ENCODE results near the gene GPC1. TPM values are rescaled to one million over a fixed set of nuclear protein-coding genes. Genes with fewer than 3 reads are reported as not detected.

The GPC1 gene
- polyA plus RNA-seq, 1 donor, result 16.3 TPM

- no CpG with 5 or more reads among the region's 43 CpGs for WGBS (ENCODE audit: insufficient coverage, low lambda C conversion rate)
- Histone ChIP-seq H3K4me3 (ENCODE audit: low read length) (no peak overlapping the region), H3K27me3 (ENCODE audit: control insufficient read depth, insufficient read depth, low read length) (no peaks in the 10 kb centered on the region), H3K36me3 (ENCODE audit: control insufficient read depth, insufficient read depth, low read length) (peaks cover 7% of the 10 kb centered on the region), H3K4me1 (ENCODE audit: control insufficient read depth, insufficient read depth, low read length) (no peaks in the 10 kb centered on the region), H3K27ac (ENCODE audit: low read length) (no peak overlapping the region), H3K9me3 (ENCODE audit: control insufficient read depth, low read depth, low read length) (peaks cover 2% of the 10 kb centered on the region)
- no peak for DNase-seq
Observed at GRCh38 chr2:240464514-240465241, 29.2 kb downstream of the GPC1 start.

GRCh38 chr2:240465268-240465764 is 29.9 kb downstream of the GPC1 start:
- H3K27me3 ChIP-seq (ENCODE audit: control insufficient read depth, insufficient read depth, low read length), result no peaks in the 10 kb centered on the region

DNA sequence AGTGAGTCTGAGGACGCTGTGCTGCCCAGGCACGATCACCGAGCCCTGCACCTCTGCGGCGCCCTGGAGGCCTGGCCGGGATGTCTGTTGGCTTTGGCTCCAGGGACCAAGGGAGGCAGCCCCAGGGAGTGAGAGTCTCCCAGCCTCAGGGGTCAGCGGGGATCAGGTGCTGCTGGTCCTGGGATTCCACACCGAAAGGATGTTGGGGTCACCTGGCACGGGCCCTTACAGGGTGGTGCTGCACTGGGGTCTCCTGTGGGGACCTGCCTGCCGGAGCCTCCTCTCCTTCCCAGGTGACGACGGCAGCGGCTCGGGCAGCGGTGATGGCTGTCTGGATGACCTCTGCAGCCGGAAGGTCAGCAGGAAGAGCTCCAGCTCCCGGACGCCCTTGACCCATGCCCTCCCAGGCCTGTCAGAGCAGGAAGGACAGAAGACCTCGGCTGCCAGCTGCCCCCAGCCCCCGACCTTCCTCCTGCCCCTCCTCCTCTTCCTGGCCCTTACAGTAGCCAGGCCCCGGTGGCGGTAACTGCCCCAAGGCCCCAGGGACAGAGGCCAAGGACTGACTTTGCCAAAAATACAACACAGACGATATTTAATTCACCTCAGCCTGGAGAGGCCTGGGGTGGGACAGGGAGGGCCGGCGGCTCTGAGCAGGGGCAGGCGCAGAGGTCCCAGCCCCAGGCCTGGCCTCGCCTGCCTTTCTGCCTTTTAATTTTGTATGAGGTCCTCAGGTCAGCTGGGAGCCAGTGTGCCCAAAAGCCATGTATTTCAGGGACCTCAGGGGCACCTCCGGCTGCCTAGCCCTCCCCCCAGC is 30.5 kb downstream of the GPC1 start:
- no peaks in the 10 kb centered on the region for H3K4me1 ChIP-seq (ENCODE audit: control insufficient read depth, insufficient read depth, low read length)
- no peak overlapping the region for H3K27ac ChIP-seq (ENCODE audit: low read length)
- no CpG with 5 or more reads among the region's 28 CpGs for WGBS (ENCODE audit: insufficient coverage, low lambda C conversion rate)
- H3K27me3 ChIP-seq (ENCODE audit: control insufficient read depth, insufficient read depth, low read length), result no peaks in the 10 kb centered on the region
- peaks cover 7% of the 10 kb centered on the region for H3K36me3 ChIP-seq (ENCODE audit: control insufficient read depth, insufficient read depth, low read length)
- H3K9me3 ChIP-seq (ENCODE audit: control insufficient read depth, low read depth, low read length), result peaks cover 2% of the 10 kb centered on the region
- DNase-seq, result no peak
- H3K4me3 ChIP-seq (ENCODE audit: low read length), result no peak overlapping the region

More at GRCh38 chr2:240465268-240465764, 29.9 kb downstream of the GPC1 start:
- Histone ChIP-seq H3K4me3 (ENCODE audit: low read length) (no peak overlapping the region), H3K9me3 (ENCODE audit: control insufficient read depth, low read depth, low read length) (peaks cover 2% of the 10 kb centered on the region), H3K4me1 (ENCODE audit: control insufficient read depth, insufficient read depth, low read length) (no peaks in the 10 kb centered on the region), H3K27ac (ENCODE audit: low read length) (no peak overlapping the region), H3K36me3 (ENCODE audit: control insufficient read depth, insufficient read depth, low read length) (peaks cover 7% of the 10 kb centered on the region)
- no CpG with 5 or more reads among the region's 22 CpGs for WGBS (ENCODE audit: insufficient coverage, low lambda C conversion rate)
- DNase-seq, result no peak

- Histone ChIP-seq H3K9me3 (ENCODE audit: control insufficient read depth, low read depth, low read length) (peaks cover 2% of the 10 kb centered on the region), H3K27me3 (ENCODE audit: control insufficient read depth, insufficient read depth, low read length) (no peaks in the 10 kb centered on the region), H3K36me3 (ENCODE audit: control insufficient read depth, insufficient read depth, low read length) (peaks cover 7% of the 10 kb centered on the region), H3K4me1 (ENCODE audit: control insufficient read depth, insufficient read depth, low read length) (no peaks in the 10 kb centered on the region), H3K4me3 (ENCODE audit: low read length) (no peak overlapping the region), H3K27ac (ENCODE audit: low read length) (no peak overlapping the region)
- no peak for DNase-seq
- WGBS (ENCODE audit: insufficient coverage, low lambda C conversion rate), result no CpG with 5 or more reads among the region's 19 CpGs
Observed at GRCh38 chr2:240466579-240467148, 31.2 kb downstream of the GPC1 start.

DNA sequence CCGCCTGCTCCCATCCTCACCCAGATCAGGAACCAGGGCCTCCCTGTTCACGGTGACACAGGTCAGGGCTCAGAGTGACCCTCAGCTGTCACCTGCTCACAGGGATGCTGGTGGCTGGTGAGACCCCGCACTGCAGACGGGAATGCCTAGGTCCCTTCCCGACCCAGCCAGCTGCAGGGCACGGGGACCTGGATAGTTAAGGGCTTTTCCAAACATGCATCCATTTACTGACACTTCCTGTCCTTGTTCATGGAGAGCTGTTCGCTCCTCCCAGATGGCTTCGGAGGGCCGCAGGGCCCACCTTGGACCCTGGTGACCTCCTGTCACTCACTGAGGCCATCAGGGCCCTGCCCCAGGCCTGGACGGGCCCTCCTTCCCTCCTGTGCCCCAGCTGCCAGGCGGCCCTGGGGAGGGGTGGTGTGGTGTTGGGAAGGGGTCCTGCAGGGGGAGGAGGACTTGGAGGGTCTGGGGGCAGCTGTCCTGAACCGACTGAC is 31.7 kb downstream of the GPC1 start:
- DNase-seq, result no peak
- no CpG with 5 or more reads among the region's 12 CpGs for WGBS (ENCODE audit: insufficient coverage, low lambda C conversion rate)
- Histone ChIP-seq H3K36me3 (ENCODE audit: control insufficient read depth, insufficient read depth, low read length) (peaks cover 7% of the 10 kb centered on the region), H3K27ac (ENCODE audit: low read length) (no peak overlapping the region), H3K27me3 (ENCODE audit: control insufficient read depth, insufficient read depth, low read length) (no peaks in the 10 kb centered on the region), H3K9me3 (ENCODE audit: control insufficient read depth, low read depth, low read length) (peaks cover 7% of the 10 kb centered on the region), H3K4me1 (ENCODE audit: control insufficient read depth, insufficient read depth, low read length) (no peaks in the 10 kb centered on the region), H3K4me3 (ENCODE audit: low read length) (no peak overlapping the region)

DNA sequence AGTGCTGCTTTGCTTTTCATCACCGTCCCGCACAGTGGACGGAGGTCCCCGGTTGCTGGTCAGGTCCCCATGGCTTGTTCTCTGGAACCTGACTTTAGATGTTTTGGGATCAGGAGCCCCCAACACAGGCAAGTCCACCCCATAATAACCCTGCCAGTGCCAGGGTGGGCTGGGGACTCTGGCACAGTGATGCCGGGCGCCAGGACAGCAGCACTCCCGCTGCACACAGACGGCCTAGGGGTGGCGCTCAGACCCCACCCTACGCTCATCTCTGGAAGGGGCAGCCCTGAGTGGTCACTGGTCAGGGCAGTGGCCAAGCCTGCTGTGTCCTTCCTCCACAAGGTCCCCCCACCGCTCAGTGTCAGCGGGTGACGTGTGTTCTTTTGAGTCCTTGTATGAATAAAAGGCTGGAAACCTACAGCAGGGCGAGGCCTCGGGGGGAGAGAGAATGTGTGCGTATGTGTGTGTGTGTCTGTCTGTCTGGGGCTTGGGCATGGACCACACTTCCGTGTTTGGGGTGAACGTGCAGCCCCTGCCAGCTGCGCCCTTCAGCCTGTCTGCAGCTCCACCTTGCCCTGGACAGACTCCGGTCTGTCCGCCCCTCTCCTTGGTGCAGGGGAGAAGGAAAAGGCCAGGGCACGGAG is 32.3 kb downstream of the GPC1 start:
- Histone ChIP-seq H3K27me3 (ENCODE audit: control insufficient read depth, insufficient read depth, low read length) (no peaks in the 10 kb centered on the region), H3K9me3 (ENCODE audit: control insufficient read depth, low read depth, low read length) (peaks cover 12% of the 10 kb centered on the region), H3K4me1 (ENCODE audit: control insufficient read depth, insufficient read depth, low read length) (no peaks in the 10 kb centered on the region), H3K27ac (ENCODE audit: low read length) (no peak overlapping the region), H3K36me3 (ENCODE audit: control insufficient read depth, insufficient read depth, low read length) (peaks cover 7% of the 10 kb centered on the region), H3K4me3 (ENCODE audit: low read length) (no peak overlapping the region)
- DNase-seq, result no peak
- no CpG with 5 or more reads among the region's 22 CpGs for WGBS (ENCODE audit: insufficient coverage, low lambda C conversion rate)

- Histone ChIP-seq H3K9me3 (ENCODE audit: control insufficient read depth, low read depth, low read length) (peaks cover 18% of the 10 kb centered on the region), H3K27ac (ENCODE audit: low read length) (no peak overlapping the region), H3K4me1 (ENCODE audit: control insufficient read depth, insufficient read depth, low read length) (no peaks in the 10 kb centered on the region), H3K27me3 (ENCODE audit: control insufficient read depth, insufficient read depth, low read length) (no peaks in the 10 kb centered on the region), H3K4me3 (ENCODE audit: low read length) (no peak overlapping the region), H3K36me3 (ENCODE audit: control insufficient read depth, insufficient read depth, low read length) (peaks cover 7% of the 10 kb centered on the region)
- WGBS (ENCODE audit: insufficient coverage, low lambda C conversion rate), result no CpG with 5 or more reads among the region's 20 CpGs
- DNase-seq, result no peak
Observed at GRCh38 chr2:240468303-240469238, 33.1 kb downstream of the GPC1 start.

GRCh38 chr2:240469239-240469636 is 33.8 kb downstream of the GPC1 start:
- DNase-seq, result no peak
- H3K27me3 ChIP-seq (ENCODE audit: control insufficient read depth, insufficient read depth, low read length), result no peaks in the 10 kb centered on the region
- no peak overlapping the region for H3K4me3 ChIP-seq (ENCODE audit: low read length)
- H3K36me3 ChIP-seq (ENCODE audit: control insufficient read depth, insufficient read depth, low read length), result peaks cover 2% of the 10 kb centered on the region
- no peaks in the 10 kb centered on the region for H3K4me1 ChIP-seq (ENCODE audit: control insufficient read depth, insufficient read depth, low read length)
- no peak overlapping the region for H3K27ac ChIP-seq (ENCODE audit: low read length)
- H3K9me3 ChIP-seq (ENCODE audit: control insufficient read depth, low read depth, low read length), result peaks cover 18% of the 10 kb centered on the region
- no CpG with 5 or more reads among the region's 10 CpGs for WGBS (ENCODE audit: insufficient coverage, low lambda C conversion rate)

GRCh38 chr2:240469740-240470139 is 34.3 kb downstream of the GPC1 start:
- Histone ChIP-seq H3K36me3 (ENCODE audit: control insufficient read depth, insufficient read depth, low read length) (peaks cover 2% of the 10 kb centered on the region), H3K9me3 (ENCODE audit: control insufficient read depth, low read depth, low read length) (peaks cover 16% of the 10 kb centered on the region), H3K27me3 (ENCODE audit: control insufficient read depth, insufficient read depth, low read length) (no peaks in the 10 kb centered on the region), H3K4me3 (ENCODE audit: low read length) (no peak overlapping the region), H3K27ac (ENCODE audit: low read length) (no peak overlapping the region), H3K4me1 (ENCODE audit: control insufficient read depth, insufficient read depth, low read length) (no peaks in the 10 kb centered on the region)
- DNase-seq, result no peak
- WGBS (ENCODE audit: insufficient coverage, low lambda C conversion rate), result no CpG with 5 or more reads among the region's 6 CpGs

Data from large intestine (tissue), 3 donors.